ENCODE measurements around the gene ZNF281. TPM values are rescaled to one million over a fixed set of nuclear protein-coding genes. Genes with fewer than 3 reads are reported as not detected.

Gene ZNF281
- total and polyA plus RNA-seq, 9 of the 15 experiments (the other 6 are each of a cell fraction or from before 2014, with no cell fraction given): 9.6 to 24.9 (median 16.5) TPM

DNA sequence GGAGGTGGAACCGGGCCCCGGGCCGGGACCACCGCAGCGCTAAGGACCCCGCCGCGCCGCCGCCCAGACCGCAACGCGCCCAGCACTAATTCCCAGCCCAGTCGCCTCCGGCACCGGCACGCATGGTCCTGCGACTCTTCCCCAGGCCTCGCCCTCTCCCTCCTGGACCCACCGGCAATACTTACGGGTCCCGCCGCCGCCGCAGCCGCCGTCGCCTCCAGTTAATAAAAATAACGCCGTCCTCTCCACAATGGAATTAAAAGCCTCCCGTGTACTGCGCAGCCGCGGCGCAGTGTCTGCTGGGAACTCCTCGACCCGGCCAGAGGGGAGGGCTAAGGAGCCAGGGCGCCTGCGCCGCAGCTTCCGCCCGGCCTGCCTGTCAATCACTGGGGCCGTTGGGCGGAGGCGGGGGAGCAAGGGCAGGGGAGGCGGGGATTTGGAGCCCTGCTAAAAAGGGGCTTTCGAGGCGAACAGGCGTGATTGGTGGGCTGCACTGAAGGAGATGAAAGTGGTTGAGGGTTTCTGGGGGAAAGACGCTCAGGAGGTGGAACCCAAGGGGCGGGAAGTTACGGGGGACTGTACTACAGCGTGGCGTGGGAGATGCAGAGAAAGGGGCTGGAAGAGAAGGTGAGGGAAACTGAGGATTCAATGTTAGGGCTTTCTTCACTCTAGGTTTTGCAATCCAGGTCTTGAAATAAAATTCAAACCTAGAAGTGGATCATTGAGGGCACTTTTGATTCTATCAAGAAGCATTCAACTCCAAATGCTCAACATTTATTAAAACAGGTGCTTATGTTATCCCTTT lies at the start of gene ZNF281 (continued):
- TF ChIP-seq CREM (IDR thresholded peaks at IDR 0.05; ENCODE audit: low read depth) (peak; percentile 27; the same call in 1 of the 2 replicates), CCAR2 (IDR thresholded peaks at IDR 0.05; ENCODE audit: low read depth, low read length) (no peak), ZNF347 (CRISPR knock-in tag; IDR thresholded peaks at IDR 0.05; ENCODE audit: low read depth) (no peak), RBM25 (IDR thresholded peaks at IDR 0.05; ENCODE audit: low read depth, low read length, severe bottlenecking) (no peak), ZKSCAN8 (CRISPR knock-in tag; IDR thresholded peaks at IDR 0.05) (no peak)
- TF ChIP-seq, protein P1, sequence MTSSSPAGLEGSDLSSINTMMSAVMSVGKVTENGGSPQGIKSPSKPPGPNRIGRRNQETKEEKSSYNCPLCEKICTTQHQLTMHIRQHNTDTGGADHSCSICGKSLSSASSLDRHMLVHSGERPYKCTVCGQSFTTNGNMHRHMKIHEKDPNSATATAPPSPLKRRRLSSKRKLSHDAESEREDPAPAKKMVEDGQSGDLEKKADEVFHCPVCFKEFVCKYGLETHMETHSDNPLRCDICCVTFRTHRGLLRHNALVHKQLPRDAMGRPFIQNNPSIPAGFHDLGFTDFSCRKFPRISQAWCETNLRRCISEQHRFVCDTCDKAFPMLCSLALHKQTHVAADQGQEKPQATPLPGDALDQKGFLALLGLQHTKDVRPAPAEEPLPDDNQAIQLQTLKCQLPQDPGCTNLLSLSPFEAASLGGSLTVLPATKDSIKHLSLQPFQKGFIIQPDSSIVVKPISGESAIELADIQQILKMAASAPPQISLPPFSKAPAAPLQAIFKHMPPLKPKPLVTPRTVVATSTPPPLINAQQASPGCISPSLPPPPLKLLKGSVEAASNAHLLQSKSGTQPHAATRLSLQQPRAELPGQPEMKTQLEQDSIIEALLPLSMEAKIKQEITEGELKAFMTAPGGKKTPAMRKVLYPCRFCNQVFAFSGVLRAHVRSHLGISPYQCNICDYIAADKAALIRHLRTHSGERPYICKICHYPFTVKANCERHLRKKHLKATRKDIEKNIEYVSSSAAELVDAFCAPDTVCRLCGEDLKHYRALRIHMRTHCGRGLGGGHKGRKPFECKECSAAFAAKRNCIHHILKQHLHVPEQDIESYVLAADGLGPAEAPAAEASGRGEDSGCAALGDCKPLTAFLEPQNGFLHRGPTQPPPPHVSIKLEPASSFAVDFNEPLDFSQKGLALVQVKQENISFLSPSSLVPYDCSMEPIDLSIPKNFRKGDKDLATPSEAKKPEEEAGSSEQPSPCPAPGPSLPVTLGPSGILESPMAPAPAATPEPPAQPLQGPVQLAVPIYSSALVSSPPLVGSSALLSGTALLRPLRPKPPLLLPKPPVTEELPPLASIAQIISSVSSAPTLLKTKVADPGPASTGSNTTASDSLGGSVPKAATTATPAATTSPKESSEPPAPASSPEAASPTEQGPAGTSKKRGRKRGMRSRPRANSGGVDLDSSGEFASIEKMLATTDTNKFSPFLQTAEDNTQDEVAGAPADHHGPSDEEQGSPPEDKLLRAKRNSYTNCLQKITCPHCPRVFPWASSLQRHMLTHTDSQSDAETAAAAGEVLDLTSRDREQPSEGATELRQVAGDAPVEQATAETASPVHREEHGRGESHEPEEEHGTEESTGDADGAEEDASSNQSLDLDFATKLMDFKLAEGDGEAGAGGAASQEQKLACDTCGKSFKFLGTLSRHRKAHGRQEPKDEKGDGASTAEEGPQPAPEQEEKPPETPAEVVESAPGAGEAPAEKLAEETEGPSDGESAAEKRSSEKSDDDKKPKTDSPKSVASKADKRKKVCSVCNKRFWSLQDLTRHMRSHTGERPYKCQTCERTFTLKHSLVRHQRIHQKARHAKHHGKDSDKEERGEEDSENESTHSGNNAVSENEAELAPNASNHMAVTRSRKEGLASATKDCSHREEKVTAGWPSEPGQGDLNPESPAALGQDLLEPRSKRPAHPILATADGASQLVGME (CRISPR knock-in tag; IDR thresholded peaks at IDR 0.05): no peak
- TF ChIP-seq, protein P2, sequence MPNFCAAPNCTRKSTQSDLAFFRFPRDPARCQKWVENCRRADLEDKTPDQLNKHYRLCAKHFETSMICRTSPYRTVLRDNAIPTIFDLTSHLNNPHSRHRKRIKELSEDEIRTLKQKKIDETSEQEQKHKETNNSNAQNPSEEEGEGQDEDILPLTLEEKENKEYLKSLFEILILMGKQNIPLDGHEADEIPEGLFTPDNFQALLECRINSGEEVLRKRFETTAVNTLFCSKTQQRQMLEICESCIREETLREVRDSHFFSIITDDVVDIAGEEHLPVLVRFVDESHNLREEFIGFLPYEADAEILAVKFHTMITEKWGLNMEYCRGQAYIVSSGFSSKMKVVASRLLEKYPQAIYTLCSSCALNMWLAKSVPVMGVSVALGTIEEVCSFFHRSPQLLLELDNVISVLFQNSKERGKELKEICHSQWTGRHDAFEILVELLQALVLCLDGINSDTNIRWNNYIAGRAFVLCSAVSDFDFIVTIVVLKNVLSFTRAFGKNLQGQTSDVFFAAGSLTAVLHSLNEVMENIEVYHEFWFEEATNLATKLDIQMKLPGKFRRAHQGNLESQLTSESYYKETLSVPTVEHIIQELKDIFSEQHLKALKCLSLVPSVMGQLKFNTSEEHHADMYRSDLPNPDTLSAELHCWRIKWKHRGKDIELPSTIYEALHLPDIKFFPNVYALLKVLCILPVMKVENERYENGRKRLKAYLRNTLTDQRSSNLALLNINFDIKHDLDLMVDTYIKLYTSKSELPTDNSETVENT (CRISPR knock-in tag; IDR thresholded peaks at IDR 0.05): peak; percentile 10
- TF ChIP-seq, protein P3, sequence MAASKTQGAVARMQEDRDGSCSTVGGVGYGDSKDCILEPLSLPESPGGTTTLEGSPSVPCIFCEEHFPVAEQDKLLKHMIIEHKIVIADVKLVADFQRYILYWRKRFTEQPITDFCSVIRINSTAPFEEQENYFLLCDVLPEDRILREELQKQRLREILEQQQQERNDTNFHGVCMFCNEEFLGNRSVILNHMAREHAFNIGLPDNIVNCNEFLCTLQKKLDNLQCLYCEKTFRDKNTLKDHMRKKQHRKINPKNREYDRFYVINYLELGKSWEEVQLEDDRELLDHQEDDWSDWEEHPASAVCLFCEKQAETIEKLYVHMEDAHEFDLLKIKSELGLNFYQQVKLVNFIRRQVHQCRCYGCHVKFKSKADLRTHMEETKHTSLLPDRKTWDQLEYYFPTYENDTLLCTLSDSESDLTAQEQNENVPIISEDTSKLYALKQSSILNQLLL (CRISPR knock-in tag; IDR thresholded peaks at IDR 0.05; ENCODE audit: borderline replicate concordance): no peak

All from K562 (cell line).